ENCODE measurements around the gene LRP2.

Gene LRP2

GRCh38 chr2:169091761-169092519, 270.4 kb downstream of the LRP2 start:
- Histone ChIP-seq H3K4me1 (no peaks in the 10 kb centered on the region), H3K27me3 (no peaks in the 10 kb centered on the region), H3K27ac (no peak overlapping the region), H3K9me3 (no peaks in the 10 kb centered on the region), H3K4me3 (no peak overlapping the region), H3K36me3 (no peaks in the 10 kb centered on the region)
- intact Hi-C loops (cut with DNase I; ENCODE audit: low total_unique reads), result no loop called here
- no peak for TF ChIP-seq CTCF (IDR thresholded peaks at IDR 0.05)
- no peak for DNase-seq

GRCh38 chr2:169091256-169091655, 271.1 kb downstream of the LRP2 start:
- TF ChIP-seq CTCF (IDR thresholded peaks at IDR 0.05), result no peak
- DNase-seq, result no peak
- H3K27me3 ChIP-seq, result no peaks in the 10 kb centered on the region
- H3K4me1 ChIP-seq, result no peaks in the 10 kb centered on the region
- H3K27ac ChIP-seq, result no peak overlapping the region
- no peak overlapping the region for H3K4me3 ChIP-seq
- H3K9me3 ChIP-seq, result no peaks in the 10 kb centered on the region
- intact Hi-C loops (cut with DNase I; ENCODE audit: low total_unique reads), result no loop called here
- no peaks in the 10 kb centered on the region for H3K36me3 ChIP-seq

GRCh38 chr2:169090133-169090820, 272.1 kb downstream of the LRP2 start:
- Histone ChIP-seq H3K36me3 (no peaks in the 10 kb centered on the region), H3K9me3 (no peaks in the 10 kb centered on the region), H3K4me3 (no peak overlapping the region), H3K27ac (no peak overlapping the region), H3K27me3 (no peaks in the 10 kb centered on the region), H3K4me1 (no peaks in the 10 kb centered on the region)
- DNase-seq, result no peak
- TF ChIP-seq CTCF (IDR thresholded peaks at IDR 0.05), result no peak
- intact Hi-C loops (cut with DNase I; ENCODE audit: low total_unique reads), result no loop called here

GRCh38 chr2:169089182-169089581, 273.2 kb downstream of the LRP2 start:
- DNase-seq, result no peak
- Histone ChIP-seq H3K4me3 (no peak overlapping the region), H3K9me3 (no peaks in the 10 kb centered on the region), H3K27me3 (no peaks in the 10 kb centered on the region), H3K36me3 (no peaks in the 10 kb centered on the region), H3K4me1 (no peaks in the 10 kb centered on the region), H3K27ac (no peak overlapping the region)
- no peak for TF ChIP-seq CTCF (IDR thresholded peaks at IDR 0.05)
- intact Hi-C loops (cut with DNase I; ENCODE audit: low total_unique reads), result no loop called here

- no peak overlapping the region for H3K4me3 ChIP-seq
- intact Hi-C loops (cut with DNase I; ENCODE audit: low total_unique reads), result no loop called here
- no peaks in the 10 kb centered on the region for H3K4me1 ChIP-seq
- TF ChIP-seq CTCF (IDR thresholded peaks at IDR 0.05), result no peak
- H3K27ac ChIP-seq, result no peak overlapping the region
- no peaks in the 10 kb centered on the region for H3K9me3 ChIP-seq
- no peak for DNase-seq
- H3K27me3 ChIP-seq, result no peaks in the 10 kb centered on the region
- no peaks in the 10 kb centered on the region for H3K36me3 ChIP-seq
Observed at GRCh38 chr2:169087757-169088379, 274.5 kb downstream of the LRP2 start.
